Right ventricle myocardium inferior (tissue), 1 donor: ENCODE measurements around the gene SDHA. TPM values are rescaled to one million over a fixed set of nuclear protein-coding genes. Genes with fewer than 3 reads are reported as not detected.

ENCODE experiments used
- ATAC-seq: fragments of 200-7000 bp; cut with Tn5 transposase; one replicate; pipeline ENCODE4 v1.9.1; 2020; ENCODE audit warnings: mild to moderate bottlenecking, moderate library complexity
- DNase-seq: peaks from one replicate; pipeline ENCODE4 v3.0.0; 2021; ENCODE audit errors: missing footprints
- intact Hi-C: fragments of 100-400 bp; cut with DNase I; formaldehyde crosslinking; loops from one replicate; pipeline ENCODE4 v1.11.0; 2022
- total RNA-seq: library from RNA; stranded (reverse); fragmentation: NEBNext Ultra II Directional; extraction: Animal tissue kit (Norgen Biotek cat#: 25700); gene quantifications from one replicate; pipeline ENCODE4 v1.2.1, GENCODE V29; 2021
- donor health status: DM: no; HTN: yes; CAD: no; lungs with severe emphysema.

Gene SDHA
- total RNA-seq, 1 donor from 2014 or later, result 811 TPM

DNA sequence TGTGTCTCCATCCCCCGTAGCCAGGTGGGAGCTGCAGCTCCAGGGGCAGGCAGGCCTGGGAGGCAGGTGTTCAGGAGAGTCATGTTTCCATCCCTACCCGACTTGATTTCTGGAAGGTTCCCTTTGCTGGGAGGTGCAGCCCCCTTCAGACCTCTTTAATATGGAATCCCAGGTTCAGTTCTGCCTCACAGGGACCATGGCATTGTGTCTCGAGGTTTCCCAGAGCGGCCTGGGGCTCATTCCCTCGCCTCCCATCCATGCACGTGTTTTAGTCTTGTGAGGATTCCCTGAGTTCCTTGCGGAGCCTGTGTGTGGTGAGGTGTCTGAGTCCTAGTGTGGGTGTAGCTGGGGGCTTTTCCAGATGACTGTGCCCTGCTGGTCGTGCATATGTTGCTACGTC lies 86.9 kb downstream of the SDHA start:
- intact Hi-C loops, result no loop called here
- no peak for ATAC-seq
- DNase-seq, result no peak

DNA sequence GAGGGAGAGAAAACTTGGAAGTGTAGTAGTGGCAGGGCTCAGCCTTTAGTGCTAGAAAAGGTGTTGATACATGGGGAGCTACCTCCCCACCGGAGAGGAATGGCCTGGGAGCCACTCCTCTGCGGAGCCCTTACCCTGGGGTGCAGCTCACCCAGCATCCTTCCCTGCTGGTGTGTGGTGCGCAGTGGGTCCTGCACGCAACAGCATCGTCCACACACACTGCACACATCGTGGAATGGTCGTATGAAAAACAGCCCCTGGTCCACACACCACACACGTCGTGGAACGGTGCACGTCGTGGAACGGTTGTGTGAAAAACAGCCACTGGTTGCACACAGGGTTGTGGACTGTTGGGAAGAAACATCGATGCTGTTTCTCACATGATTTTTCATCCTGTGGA lies 87.3 kb downstream of the SDHA start:
- ATAC-seq (no peak), DNase-seq (no peak)
- intact Hi-C loops, result no loop called here

DNA sequence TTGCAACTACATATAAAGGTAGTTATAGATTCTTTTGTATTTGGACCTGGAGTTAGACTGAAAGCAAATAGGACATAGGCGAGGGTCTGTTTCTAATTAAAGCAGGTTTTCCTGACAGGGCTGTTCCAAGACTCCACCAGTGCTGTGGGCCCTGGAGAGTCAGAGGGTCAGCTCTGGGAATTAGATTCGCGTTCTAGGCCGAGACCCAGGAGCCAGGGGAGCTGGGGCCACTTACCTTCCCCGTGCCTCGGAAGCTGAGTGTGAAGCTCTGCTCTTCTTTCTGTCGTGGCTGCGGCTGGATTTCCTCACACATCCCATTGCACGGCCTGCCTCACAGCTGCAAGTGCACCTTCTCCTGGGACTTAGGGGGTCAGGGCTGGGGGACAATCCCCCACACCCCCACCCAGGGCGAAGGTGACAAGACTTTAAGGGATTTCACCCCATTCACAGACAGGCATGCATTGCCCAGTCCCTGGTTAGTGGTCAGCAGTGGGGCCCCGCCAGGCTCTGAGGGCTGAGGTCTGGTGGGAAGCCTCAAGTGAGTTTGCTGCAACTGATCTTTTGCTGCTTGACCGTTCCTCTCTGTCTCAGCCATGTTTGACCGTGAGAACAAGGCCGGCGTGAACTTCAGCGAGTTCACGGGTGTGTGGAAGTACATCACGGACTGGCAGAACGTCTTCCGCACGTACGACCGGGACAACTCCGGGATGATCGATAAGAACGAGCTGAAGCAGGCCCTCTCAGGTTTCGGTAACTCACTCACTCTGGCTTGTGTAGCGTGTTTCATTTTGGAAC lies 88.1 kb downstream of the SDHA start:
- DNase-seq, result no peak
- intact Hi-C loops, result no loop called here
- ATAC-seq, result no peak

Other genes starting within 250 kb of the SDHA start
- gene PLEKHG4B, start 126.2 kb upstream of the SDHA start, total RNA-seq, result not detected
- gene LRRC14B, start 26.8 kb upstream of the SDHA start, total RNA-seq, result 74.9 TPM
- gene CCDC127, start 167 bp upstream of the SDHA start, total RNA-seq, result 9.4 TPM
- 34.4 TPM for gene PDCD6, start 53.3 kb downstream of the SDHA start, total RNA-seq
- gene AHRR, start 103.4 kb downstream of the SDHA start, total RNA-seq, result 2.1 TPM
- gene EXOC3, start 224.9 kb downstream of the SDHA start, total RNA-seq, result 47.3 TPM